ENCODE results near the gene HEPHL1.

- no peak for TF ChIP-seq POLR2AphosphoS5 (IDR thresholded peaks at IDR 0.05; ENCODE audit: low read depth, low read length)
- TF ChIP-seq, protein P1, sequence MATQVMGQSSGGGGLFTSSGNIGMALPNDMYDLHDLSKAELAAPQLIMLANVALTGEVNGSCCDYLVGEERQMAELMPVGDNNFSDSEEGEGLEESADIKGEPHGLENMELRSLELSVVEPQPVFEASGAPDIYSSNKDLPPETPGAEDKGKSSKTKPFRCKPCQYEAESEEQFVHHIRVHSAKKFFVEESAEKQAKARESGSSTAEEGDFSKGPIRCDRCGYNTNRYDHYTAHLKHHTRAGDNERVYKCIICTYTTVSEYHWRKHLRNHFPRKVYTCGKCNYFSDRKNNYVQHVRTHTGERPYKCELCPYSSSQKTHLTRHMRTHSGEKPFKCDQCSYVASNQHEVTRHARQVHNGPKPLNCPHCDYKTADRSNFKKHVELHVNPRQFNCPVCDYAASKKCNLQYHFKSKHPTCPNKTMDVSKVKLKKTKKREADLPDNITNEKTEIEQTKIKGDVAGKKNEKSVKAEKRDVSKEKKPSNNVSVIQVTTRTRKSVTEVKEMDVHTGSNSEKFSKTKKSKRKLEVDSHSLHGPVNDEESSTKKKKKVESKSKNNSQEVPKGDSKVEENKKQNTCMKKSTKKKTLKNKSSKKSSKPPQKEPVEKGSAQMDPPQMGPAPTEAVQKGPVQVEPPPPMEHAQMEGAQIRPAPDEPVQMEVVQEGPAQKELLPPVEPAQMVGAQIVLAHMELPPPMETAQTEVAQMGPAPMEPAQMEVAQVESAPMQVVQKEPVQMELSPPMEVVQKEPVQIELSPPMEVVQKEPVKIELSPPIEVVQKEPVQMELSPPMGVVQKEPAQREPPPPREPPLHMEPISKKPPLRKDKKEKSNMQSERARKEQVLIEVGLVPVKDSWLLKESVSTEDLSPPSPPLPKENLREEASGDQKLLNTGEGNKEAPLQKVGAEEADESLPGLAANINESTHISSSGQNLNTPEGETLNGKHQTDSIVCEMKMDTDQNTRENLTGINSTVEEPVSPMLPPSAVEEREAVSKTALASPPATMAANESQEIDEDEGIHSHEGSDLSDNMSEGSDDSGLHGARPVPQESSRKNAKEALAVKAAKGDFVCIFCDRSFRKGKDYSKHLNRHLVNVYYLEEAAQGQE (IDR thresholded peaks at IDR 0.05; ENCODE audit: insufficient read depth in 1 of 2, low read depth in 2 of 2, low read length in 2 of 2) = no peak
These were observed 118.3 kb downstream of the HEPHL1 start for GRCh38 chr11:94139416-94139815.
